Mesenchymal stem cell (in vitro differentiated cells and primary cell): ENCODE results near the gene OXA1L.

ENCODE experiments used
- DNase-seq: peaks from one replicate; pipeline ENCODE4 v3.0.0-alpha.2; 2013
- H2AFZ ChIP-seq: one replicate; pipeline ENCODE4 v1.6.1; 2013; ENCODE audit warnings: low read depth, mild to moderate bottlenecking, control low read depth, inconsistent platforms, low read length, moderate library complexity
- H2AK5ac ChIP-seq: 2 replicates; pipeline ENCODE4 v1.6.1; 2013; ENCODE audit warnings: low read length, moderate library complexity, mild to moderate bottlenecking, inconsistent platforms; ENCODE audit not compliant: severe bottlenecking
- H2BK120ac ChIP-seq: one replicate; pipeline ENCODE4 v1.6.1; 2013; ENCODE audit warnings: low read depth, mild to moderate bottlenecking, inconsistent platforms, low read length, moderate library complexity
- H2BK12ac ChIP-seq, 2 experiments: one replicate each; pipeline ENCODE4 v1.6.1; 2013; ENCODE audit warnings: inconsistent platforms in 2 of 2, low read length in 2 of 2, mild to moderate bottlenecking in 2 of 2, moderate library complexity in 2 of 2, control low read depth in 1 of 2
- H2BK15ac ChIP-seq: one replicate; pipeline ENCODE4 v1.6.1; 2013; ENCODE audit warnings: mild to moderate bottlenecking, low read depth, inconsistent platforms; ENCODE audit not compliant: poor library complexity, severe bottlenecking
- H2BK5ac ChIP-seq: 2 replicates; pipeline ENCODE4 v1.6.1; 2013; ENCODE audit warnings: low read depth, mild to moderate bottlenecking, low read length, control low read depth, inconsistent platforms; ENCODE audit not compliant: poor library complexity, severe bottlenecking
- H3K14ac ChIP-seq, 2 experiments: one replicate each; pipeline ENCODE4 v1.6.1; 2013; ENCODE audit warnings: inconsistent platforms in 2 of 2, low read length in 2 of 2, control low read depth in 1 of 2, mild to moderate bottlenecking in 1 of 2, moderate library complexity in 1 of 2
- H3K18ac ChIP-seq, 2 experiments: one replicate each; pipeline ENCODE4 v1.6.1; 2013; ENCODE audit warnings: inconsistent platforms in 2 of 2, low read length in 2 of 2, control low read depth in 1 of 2, low read depth in 1 of 2, mild to moderate bottlenecking in 1 of 2
- H3K23ac ChIP-seq, 2 experiments: one replicate each; pipeline ENCODE4 v1.6.1; 2013; ENCODE audit warnings: inconsistent platforms in 2 of 2, low read length in 2 of 2, mild to moderate bottlenecking in 2 of 2, moderate library complexity in 2 of 2, control low read depth in 1 of 2
- H3K27ac ChIP-seq: 2 replicates; pipeline ENCODE4 v1.5.1; 2013; ENCODE audit warnings: mild to moderate bottlenecking, moderate library complexity, low read length, control low read depth, inconsistent platforms; ENCODE audit not compliant: poor library complexity, severe bottlenecking
- H3K27me3 ChIP-seq, 2 experiments: 2 replicates each; pipeline versions ENCODE4 v1.6.1 to v1.7.0; 2013; ENCODE audit warnings: low read length in 2 of 2, mild to moderate bottlenecking in 2 of 2, moderate library complexity in 2 of 2, control low read depth in 1 of 2, inconsistent platforms in 1 of 2; ENCODE audit not compliant: control insufficient read depth in 1 of 2, insufficient read depth in 1 of 2
- H3K36me3 ChIP-seq, 2 experiments: 2 replicates each; pipeline versions ENCODE4 v1.6.1 to v1.7.0; 2013; ENCODE audit warnings: low read length in 2 of 2, control low read depth in 1 of 2, inconsistent platforms in 1 of 2, low read depth in 1 of 2, mild to moderate bottlenecking in 1 of 2; ENCODE audit not compliant: insufficient read depth in 2 of 2, control insufficient read depth in 1 of 2
- H3K4ac ChIP-seq, 2 experiments: one replicate each; pipeline ENCODE4 v1.6.1; 2013; ENCODE audit warnings: inconsistent platforms in 2 of 2, low read length in 2 of 2, mild to moderate bottlenecking in 2 of 2, moderate library complexity in 2 of 2, control low read depth in 1 of 2, low read depth in 1 of 2
- H3K4me1 ChIP-seq: 2 replicates; pipeline ENCODE4 v1.6.1; 2013; ENCODE audit warnings: low read depth, low read length, control low read depth; ENCODE audit not compliant: control insufficient read depth, insufficient read depth
- H3K4me2 ChIP-seq: 2 replicates; pipeline ENCODE4 v1.6.1; 2013; ENCODE audit warnings: low read length, mild to moderate bottlenecking, inconsistent platforms; ENCODE audit not compliant: poor library complexity, severe bottlenecking
- H3K4me3 ChIP-seq, 2 experiments: 2 replicates each; pipeline versions ENCODE4 v1.5.1 to v1.7.0; 2013; ENCODE audit warnings: low read length in 2 of 2, mild to moderate bottlenecking in 2 of 2, control low read depth in 1 of 2, low read depth in 1 of 2; ENCODE audit not compliant: insufficient read depth in 1 of 2
- H3K79me1 ChIP-seq: replicated peaks from 2 replicates; pipeline ENCODE4 v1.6.1; 2013; ENCODE audit warnings: mild to moderate bottlenecking, control low read depth, low read length, inconsistent platforms; ENCODE audit not compliant: poor library complexity, severe bottlenecking
- H3K9ac ChIP-seq: 2 replicates; pipeline ENCODE4 v1.7.0; 2013; ENCODE audit warnings: mild to moderate bottlenecking, low read length, moderate library complexity
- H3K9me3 ChIP-seq: 2 replicates; pipeline ENCODE4 v1.7.0; 2013; ENCODE audit warnings: mild to moderate bottlenecking, low read length; ENCODE audit not compliant: control insufficient read depth
- H4K8ac ChIP-seq: one replicate; pipeline ENCODE4 v1.6.1; 2013; ENCODE audit warnings: inconsistent platforms, mild to moderate bottlenecking, low read length, moderate library complexity
- H4K91ac ChIP-seq: one replicate; pipeline ENCODE4 v1.6.1; 2013; ENCODE audit warnings: mild to moderate bottlenecking, low read length, inconsistent platforms
- WGBS: methylation state at CpG from one replicate; pipeline ENCODE4 v1.1.7; 2013; ENCODE audit warnings: mixed read lengths; 5-methylcytosine and 5-hydroxymethylcytosine counted together

The OXA1L gene

GRCh38 chr14:22739423-22739822, 27.1 kb upstream of the OXA1L start:
- no peak overlapping the region for H3K4me3 ChIP-seq
- no peak overlapping the region for H4K91ac ChIP-seq
- no peak overlapping the region for H3K4me2 ChIP-seq
- no peak overlapping the region for H3K14ac ChIP-seq
- no peak overlapping the region for H2BK15ac ChIP-seq
- no peak overlapping the region for H4K8ac ChIP-seq
- H3K27me3 ChIP-seq = peaks cover 3 to 7% of the 10 kb centered on the region in 2 experiments
- no peak overlapping the region for H2BK5ac ChIP-seq
- no peak overlapping the region for H3K23ac ChIP-seq
- no peak overlapping the region for H3K27ac ChIP-seq
- H3K36me3 ChIP-seq = no peaks in the 10 kb centered on the region
- no peak for DNase-seq
- H3K9ac ChIP-seq = no peak overlapping the region
- no peaks in the 10 kb centered on the region for H3K4me1 ChIP-seq
- H2BK120ac ChIP-seq = no peak overlapping the region
- H3K79me1 ChIP-seq = no peaks in the 10 kb centered on the region
- no peak overlapping the region for H3K18ac ChIP-seq
- no CpG with 5 or more reads among the region's 1 CpG for WGBS
- H3K9me3 ChIP-seq = no peaks in the 10 kb centered on the region
- H2AFZ ChIP-seq = no peak overlapping the region
- no peak overlapping the region for H3K4ac ChIP-seq
- no peak overlapping the region for H2BK12ac ChIP-seq
- H2AK5ac ChIP-seq = no peak overlapping the region

DNA sequence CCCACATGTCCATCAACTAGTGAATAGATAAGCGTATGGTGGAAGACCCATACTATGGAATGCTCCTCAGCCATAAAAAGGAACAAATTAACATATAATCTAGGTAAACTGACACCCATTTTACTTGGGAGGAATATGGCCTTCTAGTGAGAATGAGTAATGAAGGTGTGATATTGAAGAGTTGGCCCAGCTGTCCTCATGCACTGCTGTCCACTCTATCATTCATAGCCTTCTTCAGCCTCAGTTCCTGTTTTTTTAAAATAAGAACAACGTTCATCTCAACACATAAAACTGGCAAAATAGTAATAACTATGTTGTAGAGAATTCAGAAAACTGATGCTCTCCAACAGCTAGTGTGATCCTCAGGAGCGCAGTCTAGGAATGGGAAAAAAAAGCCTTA, 26.5 kb upstream of the OXA1L start:
- H3K9ac ChIP-seq = no peak overlapping the region
- no peaks in the 10 kb centered on the region for H3K9me3 ChIP-seq
- H3K4me2 ChIP-seq = no peak overlapping the region
- no peak overlapping the region for H3K18ac ChIP-seq
- no peaks in the 10 kb centered on the region for H3K79me1 ChIP-seq
- H2BK15ac ChIP-seq = no peak overlapping the region
- H3K36me3 ChIP-seq = no peaks in the 10 kb centered on the region
- no peak overlapping the region for H2BK12ac ChIP-seq
- no peak overlapping the region for H3K14ac ChIP-seq
- no peaks in the 10 kb centered on the region for H3K4me1 ChIP-seq
- no peak overlapping the region for H3K27ac ChIP-seq
- WGBS = 100% methylated on average over 1 of the region's 3 CpGs
- no peak overlapping the region for H2AFZ ChIP-seq
- H3K4me3 ChIP-seq = no peak overlapping the region
- no peak for DNase-seq
- no peak overlapping the region for H2AK5ac ChIP-seq
- H4K91ac ChIP-seq = no peak overlapping the region
- H3K23ac ChIP-seq = no peak overlapping the region
- H2BK120ac ChIP-seq = no peak overlapping the region
- H2BK5ac ChIP-seq = no peak overlapping the region
- H4K8ac ChIP-seq = no peak overlapping the region
- peaks cover 3 to 7% of the 10 kb centered on the region in 2 experiments for H3K27me3 ChIP-seq
- no peak overlapping the region for H3K4ac ChIP-seq

- H2BK12ac ChIP-seq = no peak overlapping the region
- H3K79me1 ChIP-seq = no peaks in the 10 kb centered on the region
- H3K4me3 ChIP-seq = no peak overlapping the region
- H3K27me3 ChIP-seq = peaks cover 4 to 19% of the 10 kb centered on the region in 2 experiments
- H2BK120ac ChIP-seq = no peak overlapping the region
- H3K4ac ChIP-seq = no peak overlapping the region
- H2BK15ac ChIP-seq = no peak overlapping the region
- H3K27ac ChIP-seq = no peak overlapping the region
- H3K9ac ChIP-seq = no peak overlapping the region
- no peak overlapping the region for H3K23ac ChIP-seq
- H2AK5ac ChIP-seq = no peak overlapping the region
- no peak overlapping the region for H4K8ac ChIP-seq
- no peak overlapping the region for H3K18ac ChIP-seq
- H3K9me3 ChIP-seq = no peaks in the 10 kb centered on the region
- H3K4me1 ChIP-seq = no peaks in the 10 kb centered on the region
- no peak overlapping the region for H2AFZ ChIP-seq
- H4K91ac ChIP-seq = no peak overlapping the region
- no peak for DNase-seq
- no peak overlapping the region for H3K4me2 ChIP-seq
- H3K14ac ChIP-seq = no peak overlapping the region
- no peak overlapping the region for H2BK5ac ChIP-seq
- 100% methylated on average over 1 of the region's 4 CpGs for WGBS
- H3K36me3 ChIP-seq = no peaks in the 10 kb centered on the region
Observed at GRCh38 chr14:22747769-22748168, 18.7 kb upstream of the OXA1L start.

DNA sequence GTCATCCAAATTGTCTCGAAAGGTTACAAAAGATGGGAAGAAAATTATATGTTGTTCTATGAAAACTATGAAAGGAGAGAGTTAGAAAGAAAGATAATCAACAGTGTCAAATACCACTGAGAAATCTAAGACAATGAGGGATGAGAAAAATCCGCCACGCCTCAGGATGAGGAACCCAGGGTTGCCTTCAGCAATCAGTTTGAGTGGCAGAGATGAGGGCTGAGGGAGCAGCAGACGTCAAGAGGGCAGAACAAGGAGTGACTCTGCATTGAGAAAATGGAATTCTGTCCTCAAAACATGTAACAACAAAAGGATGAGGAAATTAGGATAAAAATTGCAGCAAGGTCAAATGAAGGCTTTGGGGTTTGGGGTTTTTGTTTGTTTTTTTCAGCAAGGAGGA, 18.3 kb upstream of the OXA1L start:
- H2BK120ac ChIP-seq = no peak overlapping the region
- H2BK5ac ChIP-seq = no peak overlapping the region
- H3K36me3 ChIP-seq = no peaks in the 10 kb centered on the region
- 78% methylated on average over 4 of the region's 4 CpGs for WGBS
- no peak overlapping the region for H2AK5ac ChIP-seq
- H3K14ac ChIP-seq = no peak overlapping the region
- H3K18ac ChIP-seq = no peak overlapping the region
- H4K8ac ChIP-seq = no peak overlapping the region
- no peak overlapping the region for H3K4me2 ChIP-seq
- no peak overlapping the region for H2AFZ ChIP-seq
- H3K9me3 ChIP-seq = no peaks in the 10 kb centered on the region
- no peak overlapping the region for H2BK12ac ChIP-seq
- no peaks in the 10 kb centered on the region for H3K4me1 ChIP-seq
- no peak overlapping the region for H3K9ac ChIP-seq
- H3K27ac ChIP-seq = no peak overlapping the region
- H4K91ac ChIP-seq = no peak overlapping the region
- no peak overlapping the region for H3K4ac ChIP-seq
- no peak overlapping the region for H3K4me3 ChIP-seq
- H3K79me1 ChIP-seq = no peaks in the 10 kb centered on the region
- no peak overlapping the region for H2BK15ac ChIP-seq
- H3K27me3 ChIP-seq = peaks cover 4 to 16% of the 10 kb centered on the region in 2 experiments
- no peak for DNase-seq
- no peak overlapping the region for H3K23ac ChIP-seq
